Endothelial cell of umbilical vein (primary cell): ENCODE data around the gene PPP1R18. TPM values are rescaled to one million over a fixed set of nuclear protein-coding genes. Genes with fewer than 3 reads are reported as not detected.

ENCODE experiments used
- BruUV-seq: library from RNA; stranded (reverse); fragments of 400-500 nt; replicated peaks from 2 replicates; lab custom pipeline; 2021; lab: Mats Ljungman, UMichigan
- CTCF ChIA-PET: fragments of 300-600, 350-600 bp; sonication (Branson Sonifier 250); formaldehyde crosslinking; loops from one replicate; lab custom pipeline; 2021; ENCODE audit warnings: antibody characterized with exemption, inconsistent platforms; lab: Charles Lee
- POLR2A ChIA-PET: fragments of 300-600, 350-600 bp; sonication (Branson Sonifier 250); formaldehyde crosslinking; loops from one replicate; lab custom pipeline; 2021; ENCODE audit warnings: antibody characterized with exemption, inconsistent platforms; lab: Charles Lee
- DNase-seq: peaks from one replicate; pipeline ENCODE4 v3.0.0-alpha.2; 2011; ENCODE audit warnings: low read depth, low spot score
- FAIRE-seq: peaks from 2 replicates; lab custom pipeline; 2011; peaks lifted over from hg19 to GRCh38; lab: Jason Lieb, UNC
- H2AFZ ChIP-seq: 2 replicates; pipeline ENCODE4 v1.6.0; 2012; ENCODE audit warnings: low read depth, low read length, control low read depth, inconsistent platforms
- H3K27ac ChIP-seq: 2 replicates; pipeline ENCODE4 v1.5.1; 2011; ENCODE audit warnings: low read depth, mild to moderate bottlenecking, control low read depth, low read length, moderate library complexity; ENCODE audit not compliant: insufficient read depth
- H3K27me3 ChIP-seq, 2 experiments: 2 replicates each; pipeline versions ENCODE4 v1.6.0 to v1.6.1; 2011; ENCODE audit warnings: low read length in 2 of 2, mixed read lengths in 1 of 2; ENCODE audit not compliant: control insufficient read depth in 2 of 2, insufficient read depth in 2 of 2
- H3K36me3 ChIP-seq, 2 experiments: 2 replicates in 1 of 2; 3 replicates in 1 of 2; pipeline ENCODE4 v1.5.1; 2011; ENCODE audit warnings: low read length in 2 of 2, mild to moderate bottlenecking in 1 of 2, moderate library complexity in 1 of 2; ENCODE audit not compliant: control insufficient read depth in 2 of 2, insufficient read depth in 2 of 2; ENCODE audit errors: extremely low read depth in 1 of 2
- H3K4me1 ChIP-seq: 3 replicates; pipeline ENCODE4 v1.5.1; 2011; ENCODE audit warnings: mild to moderate bottlenecking, low read length; ENCODE audit not compliant: control insufficient read depth, insufficient read depth; ENCODE audit errors: extremely low read depth
- H3K4me2 ChIP-seq: 2 replicates; pipeline ENCODE4 v1.6.1; 2011; ENCODE audit warnings: low read length, control low read depth, mixed read lengths; ENCODE audit not compliant: insufficient read depth
- H3K4me3 ChIP-seq, 3 experiments: fragments of 200-600 bp in 1 of 3; sonication (generic), shearing (Covaris generic) in 1 of 3; replicated peaks in 1 of 3; 2 replicates each; pipeline ENCODE4 v1.5.1; 2011 to 2016; ENCODE audit warnings: control low read depth in 3 of 3, low read length in 3 of 3, mild to moderate bottlenecking in 2 of 3, inconsistent platforms in 1 of 3, low read depth in 1 of 3, moderate library complexity in 1 of 3; ENCODE audit not compliant: insufficient read depth in 1 of 3
- H3K79me2 ChIP-seq: 2 replicates; pipeline ENCODE4 v1.6.0; 2012; ENCODE audit warnings: low read length, inconsistent platforms; ENCODE audit not compliant: control insufficient read depth, insufficient read depth
- H3K9ac ChIP-seq: replicated peaks from 2 replicates; pipeline ENCODE3; 2011; ENCODE audit warnings: low read length, control low read depth; ENCODE audit not compliant: insufficient read depth; ENCODE audit errors: extremely low read depth
- H3K9me1 ChIP-seq: replicated peaks from 3 replicates; pipeline ENCODE4 v1.6.0; 2011; ENCODE audit warnings: mild to moderate bottlenecking, low read length; ENCODE audit not compliant: control insufficient read depth, insufficient read depth; ENCODE audit errors: extremely low read depth
- H3K9me3 ChIP-seq: replicated peaks from 2 replicates; pipeline ENCODE4 v1.5.1; 2012; ENCODE audit warnings: low read length, inconsistent platforms; ENCODE audit not compliant: control insufficient read depth, insufficient read depth
- H4K20me1 ChIP-seq: replicated peaks from 2 replicates; pipeline ENCODE3; 2011; ENCODE audit warnings: mild to moderate bottlenecking, low read length; ENCODE audit not compliant: control insufficient read depth, insufficient read depth; ENCODE audit errors: extremely low read depth
- CTCF ChIP-seq, 2 donors: IDR thresholded peaks; 1 replicate in 1 of 2; 2 replicates in 1 of 2; pipeline ENCODE4 v1.5.1; 2011; ENCODE audit warnings: low read length in 2 of 2, mild to moderate bottlenecking in 2 of 2, moderate library complexity in 2 of 2, control low read depth in 1 of 2, inconsistent platforms in 1 of 2, low read depth in 1 of 2; ENCODE audit not compliant: insufficient read depth in 1 of 2; ENCODE audit errors: extremely low read depth in 1 of 2
- EZH2 ChIP-seq: IDR thresholded peaks from 2 replicates; pipeline ENCODE4 v1.6.1; 2012; ENCODE audit warnings: borderline replicate concordance, low read depth, mild to moderate bottlenecking, moderate library complexity, low read length, inconsistent platforms; ENCODE audit not compliant: severe bottlenecking
- FOS ChIP-seq: IDR thresholded peaks from 2 replicates; pipeline ENCODE4 v1.6.1; 2011; ENCODE audit warnings: mild to moderate bottlenecking, low read length, moderate library complexity, borderline replicate concordance; ENCODE audit not compliant: insufficient read depth
- GATA2 ChIP-seq: IDR thresholded peaks from 2 replicates; pipeline ENCODE4 v1.7.0; 2011; ENCODE audit warnings: low read depth, mild to moderate bottlenecking, moderate library complexity, mixed read lengths, low read length; ENCODE audit not compliant: insufficient read length, insufficient read depth
- JUN ChIP-seq: IDR thresholded peaks from 2 replicates; pipeline ENCODE4 v1.6.1; 2011; ENCODE audit warnings: borderline replicate concordance, low read depth; ENCODE audit not compliant: insufficient read length, insufficient read depth
- MAX ChIP-seq: IDR thresholded peaks from 2 replicates; pipeline ENCODE4 v1.6.1; 2011; ENCODE audit not compliant: insufficient read depth, insufficient read length
- MYC ChIP-seq: IDR thresholded peaks from one replicate; pipeline ENCODE4 v1.6.1; 2011; ENCODE audit warnings: mild to moderate bottlenecking, low read depth, low read length
- POLR2A ChIP-seq: IDR thresholded peaks from 2 replicates; pipeline ENCODE4 v1.6.1; 2012; ENCODE audit warnings: low read depth, mild to moderate bottlenecking, control low read depth, low read length
- POLR2AphosphoS5 ChIP-seq: IDR thresholded peaks from 2 replicates; pipeline ENCODE4 v1.6.1; 2012; ENCODE audit warnings: low read depth, mild to moderate bottlenecking, control low read depth, low read length, moderate library complexity; ENCODE audit not compliant: insufficient read depth
- dilution Hi-C: fragments of 300-500 bp; cut with MboI; formaldehyde crosslinking; loops from one replicate; pipeline ENCODE4 v1.15.0; 2019; ENCODE audit warnings: low sequenced_read_pairs; ENCODE audit not compliant: extremely low pct_ligation_motif_present
- intact Hi-C: fragments of 100-400 bp; cut with micrococcal nuclease; formaldehyde crosslinking; loops from one replicate; pipeline ENCODE4 v1.10.0; 2022
- polyA plus RNA-seq, 4 experiments: library from polyadenylated mRNA; depleted of rRNA in 3 of 4; stranded (reverse) in 3 of 4; unstranded in 1 of 4; fragments of >200 nt; gene quantifications; 2 replicates each; pipeline versions ENCODE4 v1.2.1 to v1.2.3, GENCODE V29; 2011 to 2012; ENCODE audit warnings: missing spikeins in 1 of 4
- total RNA-seq: library from RNA; stranded (reverse); gene quantifications from 2 replicates; pipeline ENCODE4 v1.2.3, GENCODE V29; 2021

Gene PPP1R18
- total and polyA plus RNA-seq, 2 donors (not counting 3 experiments of a cell fraction or from before 2014, with no cell fraction given) = 136 to 173 TPM

DNA sequence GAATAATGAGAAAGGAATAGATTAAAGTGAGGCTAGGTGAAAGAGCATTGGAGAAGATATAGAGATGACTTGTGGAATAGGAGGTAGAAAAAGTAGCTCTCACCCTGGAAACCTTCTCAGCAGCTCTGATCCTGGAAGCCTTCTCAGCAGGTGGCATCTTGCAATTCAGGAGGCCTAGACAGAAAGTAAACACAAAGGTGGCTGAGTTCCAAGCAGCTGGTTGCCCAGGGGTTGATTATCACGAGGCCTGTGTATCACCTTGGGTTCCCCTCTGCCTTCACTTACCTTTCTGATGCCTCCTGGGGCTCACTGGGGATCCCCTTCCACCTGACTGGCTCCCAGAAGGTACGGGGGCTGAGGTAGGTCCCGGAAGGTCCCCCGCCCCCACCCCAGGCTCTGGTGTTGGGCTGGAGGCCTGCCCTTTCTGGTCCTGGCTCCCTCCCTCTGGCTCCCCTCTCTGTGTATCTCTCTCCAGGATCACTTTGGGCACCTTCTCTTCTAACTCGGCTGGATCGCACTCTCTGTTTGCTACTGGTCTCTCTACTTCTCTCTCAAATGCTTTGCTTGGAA, 20.9 kb upstream of the PPP1R18 start:
- Histone ChIP-seq H3K27ac (no peak overlapping the region), H2AFZ (no peak overlapping the region), H3K4me1 (no peaks in the 10 kb centered on the region), H3K9me1 (no peaks in the 10 kb centered on the region), H4K20me1 (no peaks in the 10 kb centered on the region), H3K9ac (no peak overlapping the region), H3K9me3 (no peaks in the 10 kb centered on the region), H3K4me2 (no peak overlapping the region), H3K36me3 (peaks cover 5 to 17% of the 10 kb centered on the region in 2 experiments), H3K27me3 (no peaks in the 10 kb centered on the region), H3K4me3 (no peak overlapping the region), H3K79me2 (no peaks in the 10 kb centered on the region)
- FAIRE-seq (no peak), DNase-seq (no peak)
- no peak for TF ChIP-seq CTCF (IDR thresholded peaks at IDR 0.05; ENCODE audit: extremely low read depth in 1 of 2, insufficient read depth in 1 of 2, low read depth in 1 of 2, low read length in 2 of 2)
- intact Hi-C loops (no loop called here), dilution Hi-C loops (no loop called here)
- no TSS peak for BruUV-seq
- ChIA-PET CTCF (interaction anchor here (1.4 kb wide), 1 partner anchor 10 kb away, joined by 4 read pairs; the partner anchor contains the start of gene MDC1), POLR2A (no interaction called here)

GRCh38 chr6:30705620-30706019, 19.2 kb upstream of the PPP1R18 start:
- H3K9me3 ChIP-seq = no peaks in the 10 kb centered on the region
- no TSS peak for BruUV-seq
- H3K27ac ChIP-seq = no peak overlapping the region
- CTCF ChIA-PET = interaction anchor here (2.8 to 3.3 kb wide), 3 partner anchors 11 to 27 kb away, joined by 9 to 16 read pairs (median 15); partner anchors contain the start of gene MDC1
- H3K79me2 ChIP-seq = no peaks in the 10 kb centered on the region
- no peak for TF ChIP-seq EZH2
- no peak for TF ChIP-seq MYC
- no peak for TF ChIP-seq JUN
- no peak for TF ChIP-seq MAX
- TF ChIP-seq FOS = no peak
- TF ChIP-seq CTCF (IDR thresholded peaks at IDR 0.05; ENCODE audit: extremely low read depth in 1 of 2, insufficient read depth in 1 of 2, low read depth in 1 of 2, low read length in 2 of 2) = no peak
- TF ChIP-seq POLR2A = no peak
- no peak for TF ChIP-seq POLR2AphosphoS5
- no peak for TF ChIP-seq GATA2
- peaks cover 5 to 7% of the 10 kb centered on the region in 2 experiments for H3K36me3 ChIP-seq
- no peak for FAIRE-seq
- H3K4me2 ChIP-seq = no peak overlapping the region
- no peak for DNase-seq
- no peaks in the 10 kb centered on the region for H4K20me1 ChIP-seq
- no peaks in the 10 kb centered on the region for H3K4me1 ChIP-seq
- intact Hi-C loops = no loop called here
- no peak overlapping the region for H3K4me3 ChIP-seq
- H3K27me3 ChIP-seq = no peaks in the 10 kb centered on the region
- no peaks in the 10 kb centered on the region for H3K9me1 ChIP-seq
- H3K9ac ChIP-seq = no peak overlapping the region
- no peak overlapping the region for H2AFZ ChIP-seq
- POLR2A ChIA-PET = no interaction called here
- dilution Hi-C loops = no loop called here
